Measurements from ENCODE around the gene ZNHIT1. TPM values are rescaled to one million over a fixed set of nuclear protein-coding genes. Genes with fewer than 3 reads are reported as not detected.
"Not testable (repeated sequence)": the region's sequence is repeated elsewhere in the genome, so short reads cannot be mapped to it uniquely, and the experiment has no call there.

Gene ZNHIT1
- total RNA-seq, 2 experiments from 2014 or later: 31.7 to 35.3 TPM

DNA sequence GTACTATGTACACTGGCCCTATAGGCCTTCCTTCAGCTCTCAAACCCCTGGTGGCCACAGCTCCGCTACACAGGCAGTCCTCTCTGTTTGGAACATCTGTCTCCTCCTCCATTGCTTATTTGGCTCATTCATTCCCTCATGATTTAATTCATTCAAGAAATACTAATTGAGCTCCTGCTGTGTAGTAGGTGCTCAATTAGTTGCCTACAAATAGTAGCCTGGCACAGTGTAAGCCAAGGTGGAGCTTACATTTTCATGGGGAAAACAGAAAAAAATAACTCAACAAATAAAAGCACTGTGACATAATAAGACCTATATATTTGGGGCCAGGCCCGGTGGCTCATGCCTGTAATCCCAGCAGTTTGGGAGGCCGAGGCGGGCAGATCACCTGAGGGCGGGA lies 30.3 kb downstream of the ZNHIT1 start:
- H3K9me3 Mint-ChIP-seq: no peaks in the 10 kb centered on the region
- H3K27ac Mint-ChIP-seq: no peak overlapping the region
- H3K27me3 Mint-ChIP-seq (ENCODE audit: low read depth): no peaks in the 10 kb centered on the region
- H3K4me1 Mint-ChIP-seq (ENCODE audit: low read depth): peaks cover 51% of the 10 kb centered on the region
- no peak overlapping the region for H3K4me3 Mint-ChIP-seq
- intact Hi-C loops (cut with micrococcal nuclease): loop anchor here (10.0 kb wide), 1 partner anchor 353 kb away; the partner anchor contains the start of gene ACHE
- no peak for DNase-seq
- CTCF ChIA-PET: interaction anchor here (0.9 kb wide), 1 partner anchor 56 kb away, joined by 4 read pairs; no protein-coding TSS in a partner anchor
- peaks cover 16% of the 10 kb centered on the region for H3K36me3 Mint-ChIP-seq (ENCODE audit: low read depth)

DNA sequence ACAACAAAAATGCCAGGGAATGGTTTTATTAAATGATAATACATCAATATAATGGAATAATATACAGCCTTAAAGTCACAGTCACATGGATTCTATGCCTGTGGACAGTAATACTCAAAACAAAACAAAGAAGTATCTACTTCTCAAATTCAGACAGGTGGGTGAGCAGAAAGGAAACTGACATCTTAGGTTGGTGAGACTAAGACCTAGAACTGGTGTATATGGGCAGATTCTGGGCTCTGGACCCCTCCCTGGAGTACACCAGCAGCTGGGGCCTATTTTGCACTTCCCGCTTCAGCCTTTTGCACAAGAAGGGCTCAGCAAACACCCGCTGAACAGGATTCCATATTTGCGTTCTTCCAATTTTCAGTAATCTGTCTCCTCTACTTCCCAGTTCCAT lies 32.4 kb downstream of the ZNHIT1 start:
- H3K9me3 Mint-ChIP-seq: no peaks in the 10 kb centered on the region
- peaks cover 16% of the 10 kb centered on the region for H3K36me3 Mint-ChIP-seq (ENCODE audit: low read depth)
- no peaks in the 10 kb centered on the region for H3K27me3 Mint-ChIP-seq (ENCODE audit: low read depth)
- CTCF ChIA-PET: interaction anchor here (3.4 kb wide), 1 partner anchor 32 kb away, joined by 12 read pairs; no protein-coding TSS in a partner anchor
- H3K4me3 Mint-ChIP-seq: peak overlapping the region; percentile 97
- intact Hi-C loops (cut with micrococcal nuclease): no loop called here
- H3K27ac Mint-ChIP-seq: peak overlapping the region; percentile 31
- no peak for DNase-seq
- H3K4me1 Mint-ChIP-seq (ENCODE audit: low read depth): peaks cover 40% of the 10 kb centered on the region

DNA sequence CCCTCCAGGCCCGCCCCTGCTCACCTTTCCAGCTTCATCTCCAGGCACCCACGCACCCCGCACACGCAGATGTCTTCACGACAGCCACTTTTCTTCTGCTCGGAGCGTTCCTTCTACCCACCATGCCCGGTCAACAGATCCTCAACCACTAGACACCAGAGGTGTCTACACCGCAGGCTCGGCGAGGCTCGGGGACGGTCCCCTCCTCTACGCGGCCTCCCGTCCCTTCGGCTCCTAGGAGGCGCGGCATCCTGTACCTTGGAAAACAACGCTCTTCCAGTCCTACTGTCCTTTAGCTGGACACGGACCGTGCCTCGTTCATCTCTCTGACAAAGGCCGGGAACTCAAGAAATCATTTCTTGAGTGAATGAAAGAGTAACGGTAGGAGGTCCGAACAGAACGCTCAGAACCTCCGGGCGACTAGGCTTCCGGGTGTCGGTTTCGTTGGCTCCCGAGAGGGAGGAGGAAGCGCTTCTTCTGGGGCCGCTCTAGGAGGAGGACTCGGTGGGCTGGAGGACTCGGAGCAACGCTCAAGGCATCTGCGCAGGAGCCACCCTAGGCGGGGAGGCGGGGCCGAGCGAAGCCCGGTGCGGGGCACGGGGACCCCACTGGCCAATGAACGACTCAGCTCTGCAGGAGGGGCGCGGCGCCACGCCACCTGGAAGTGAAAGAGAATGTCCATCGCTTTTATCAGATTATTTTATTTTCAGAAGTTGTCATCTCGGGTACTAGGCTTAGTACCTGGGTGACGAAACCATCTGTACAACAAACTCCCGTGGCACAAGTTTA lies 34.1 kb downstream of the ZNHIT1 start:
- Mint-ChIP-seq H3K9me3 (no peaks in the 10 kb centered on the region), H3K27me3 (ENCODE audit: low read depth) (no peaks in the 10 kb centered on the region), H3K36me3 (ENCODE audit: low read depth) (peaks cover 12% of the 10 kb centered on the region), H3K27ac (peak overlapping the region; percentile 96), H3K4me3 (peak overlapping the region; percentile 97), H3K4me1 (ENCODE audit: low read depth) (peaks cover 30% of the 10 kb centered on the region)
- peak; percentile 99 for DNase-seq
- intact Hi-C loops (cut with micrococcal nuclease): loop anchor here (1.0 to 2.0 kb wide), 4 partner anchors 8 to 167 kb away; partner anchors contain the start of genes IFT22, TRIM56 and ZNHIT1
- CTCF ChIA-PET: interaction anchor here (0.6 to 4.9 kb wide), 3 partner anchors 8 to 129 kb away, joined by 4 to 36 read pairs (median 12); partner anchors contain the start of gene FIS1

DNA sequence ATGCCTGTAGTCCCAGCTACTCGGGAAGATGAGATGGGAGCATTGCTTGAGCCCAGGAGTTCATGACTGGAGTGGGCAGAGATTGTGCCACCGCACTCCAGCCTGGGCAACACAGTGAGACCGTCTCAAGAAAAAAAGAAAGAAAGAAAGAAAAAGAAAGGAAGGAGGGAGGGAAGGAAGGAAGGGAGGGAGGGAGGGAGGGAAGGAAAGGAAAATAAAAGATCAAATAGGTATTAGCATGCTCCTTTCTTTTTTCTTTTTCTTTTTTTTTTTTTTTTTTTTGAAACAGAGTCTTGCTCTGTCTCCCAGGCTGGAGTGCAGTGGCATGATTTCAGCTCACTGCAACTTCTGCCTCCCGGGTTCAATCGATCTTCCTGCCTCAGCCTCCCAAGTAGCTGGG lies 35.2 kb downstream of the ZNHIT1 start:
- not testable (repeated sequence) for DNase-seq; H3K9me3 Mint-ChIP-seq; H3K27me3 Mint-ChIP-seq (ENCODE audit: low read depth); H3K27ac Mint-ChIP-seq; H3K36me3 Mint-ChIP-seq (ENCODE audit: low read depth)
- intact Hi-C loops (cut with micrococcal nuclease): loop anchor here (2.0 kb wide), 2 partner anchors 68 to 168 kb away; partner anchors contain the start of genes IFT22 and TRIM56
- CTCF ChIA-PET: interaction anchor here (1.2 to 4.9 kb wide), 3 partner anchors 9 to 60 kb away, joined by 5 to 36 read pairs (median 12); partner anchors contain the start of gene FIS1
- H3K4me3 Mint-ChIP-seq: peak overlapping the region; percentile 97
- H3K4me1 Mint-ChIP-seq (ENCODE audit: low read depth): peaks cover 26% of the 10 kb centered on the region

DNA sequence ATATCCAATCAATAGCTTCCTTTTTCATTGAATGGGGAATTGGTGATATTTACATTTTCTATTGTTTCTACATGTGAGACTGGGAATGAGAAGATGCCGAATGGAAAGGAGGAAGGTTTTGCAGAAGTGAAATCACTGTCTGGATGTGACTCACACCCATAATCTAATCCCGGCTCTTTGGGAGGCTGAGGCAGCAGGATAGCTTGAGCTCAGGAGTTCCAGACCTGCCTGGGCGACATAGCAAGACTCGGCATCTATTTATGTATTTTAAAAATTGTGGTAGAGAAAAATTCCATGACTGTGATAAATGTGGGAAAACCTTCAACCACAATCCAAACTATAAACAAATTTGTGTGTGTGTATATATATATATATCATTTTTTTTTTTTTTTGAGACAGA lies 37.8 kb downstream of the ZNHIT1 start:
- H3K4me1 Mint-ChIP-seq (ENCODE audit: low read depth): peaks cover 14% of the 10 kb centered on the region
- H3K27ac Mint-ChIP-seq: no peak overlapping the region
- H3K27me3 Mint-ChIP-seq (ENCODE audit: low read depth): no peaks in the 10 kb centered on the region
- no peak for DNase-seq
- H3K9me3 Mint-ChIP-seq: no peaks in the 10 kb centered on the region
- intact Hi-C loops (cut with micrococcal nuclease): no loop called here
- H3K4me3 Mint-ChIP-seq: no peak overlapping the region
- CTCF ChIA-PET: interaction anchor here (1.4 to 4.9 kb wide), 4 partner anchors 12 to 63 kb away, joined by 4 to 36 read pairs (median 8); partner anchors contain the start of gene FIS1
- peaks cover 5% of the 10 kb centered on the region for H3K36me3 Mint-ChIP-seq (ENCODE audit: low read depth)

DNA sequence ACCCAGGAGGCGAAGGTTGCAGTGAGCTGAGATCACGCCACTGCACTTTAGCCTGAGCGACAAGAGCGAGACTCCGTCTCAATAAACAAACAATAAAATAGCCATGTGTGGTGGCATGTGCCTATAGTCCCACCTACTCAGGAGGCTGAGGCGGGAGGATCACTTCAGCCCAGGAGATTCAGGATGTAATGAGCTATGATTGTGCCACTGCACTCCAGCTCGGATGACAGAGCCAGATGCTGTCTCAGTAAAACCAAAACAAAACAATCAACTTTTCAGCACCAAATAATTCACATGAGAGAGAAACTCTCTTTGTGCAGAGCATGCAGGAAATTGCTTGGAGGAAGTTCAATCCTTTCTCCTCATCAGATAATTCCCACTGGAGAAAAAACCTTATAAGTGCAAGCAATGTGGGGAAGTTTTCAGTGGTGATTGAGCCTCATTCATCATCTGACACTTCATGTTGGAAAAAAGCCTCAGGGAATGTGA lies 40.3 kb downstream of the ZNHIT1 start:
- H3K27ac Mint-ChIP-seq: no peak overlapping the region
- CTCF ChIA-PET: interaction anchor here (0.6 to 2.0 kb wide), 3 partner anchors 14 to 598 kb away, joined by 3 to 5 read pairs (median 3); no protein-coding TSS in a partner anchor
- H3K9me3 Mint-ChIP-seq: no peaks in the 10 kb centered on the region
- H3K4me3 Mint-ChIP-seq: no peak overlapping the region
- no peak for DNase-seq
- H3K27me3 Mint-ChIP-seq (ENCODE audit: low read depth): no peaks in the 10 kb centered on the region
- no peaks in the 10 kb centered on the region for H3K4me1 Mint-ChIP-seq (ENCODE audit: low read depth)
- H3K36me3 Mint-ChIP-seq (ENCODE audit: low read depth): no peaks in the 10 kb centered on the region
- intact Hi-C loops (cut with micrococcal nuclease): no loop called here

DNA sequence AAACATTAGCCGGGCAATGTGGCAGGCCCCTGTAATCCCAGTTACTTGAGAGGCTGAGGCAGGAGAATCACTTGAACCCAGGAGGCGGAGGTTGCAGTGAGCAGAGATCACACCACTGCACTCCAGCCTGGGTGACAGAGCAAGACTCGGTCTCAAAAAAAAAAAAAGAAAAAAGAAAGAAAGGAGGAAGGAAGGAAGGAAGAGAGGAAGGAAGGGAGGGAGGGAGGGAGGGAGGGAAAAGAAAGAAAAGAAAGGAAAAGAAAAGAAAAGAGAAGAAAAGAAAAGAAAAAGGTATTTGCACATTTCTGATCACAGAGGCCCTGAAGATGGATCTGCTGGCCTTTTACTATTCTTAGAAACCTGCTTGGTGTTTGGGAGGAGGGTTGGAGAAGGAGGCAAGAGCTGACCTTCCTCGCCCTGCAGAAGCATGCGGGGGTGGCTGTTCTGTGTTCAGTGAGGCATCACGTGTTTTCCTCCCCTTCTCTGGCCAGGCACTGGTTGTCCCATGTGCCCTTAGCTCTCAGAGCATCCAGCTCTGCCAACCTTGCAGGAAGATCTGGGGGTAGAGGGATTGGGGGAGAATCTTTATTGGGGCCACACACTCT lies 46.2 kb downstream of the ZNHIT1 start:
- intact Hi-C loops (cut with micrococcal nuclease); H3K27me3 Mint-ChIP-seq (ENCODE audit: low read depth); H3K36me3 Mint-ChIP-seq (ENCODE audit: low read depth); H3K9me3 Mint-ChIP-seq; H3K27ac Mint-ChIP-seq; H3K4me3 Mint-ChIP-seq; DNase-seq; H3K4me1 Mint-ChIP-seq (ENCODE audit: low read depth); CTCF ChIA-PET: not testable (repeated sequence)

DNA sequence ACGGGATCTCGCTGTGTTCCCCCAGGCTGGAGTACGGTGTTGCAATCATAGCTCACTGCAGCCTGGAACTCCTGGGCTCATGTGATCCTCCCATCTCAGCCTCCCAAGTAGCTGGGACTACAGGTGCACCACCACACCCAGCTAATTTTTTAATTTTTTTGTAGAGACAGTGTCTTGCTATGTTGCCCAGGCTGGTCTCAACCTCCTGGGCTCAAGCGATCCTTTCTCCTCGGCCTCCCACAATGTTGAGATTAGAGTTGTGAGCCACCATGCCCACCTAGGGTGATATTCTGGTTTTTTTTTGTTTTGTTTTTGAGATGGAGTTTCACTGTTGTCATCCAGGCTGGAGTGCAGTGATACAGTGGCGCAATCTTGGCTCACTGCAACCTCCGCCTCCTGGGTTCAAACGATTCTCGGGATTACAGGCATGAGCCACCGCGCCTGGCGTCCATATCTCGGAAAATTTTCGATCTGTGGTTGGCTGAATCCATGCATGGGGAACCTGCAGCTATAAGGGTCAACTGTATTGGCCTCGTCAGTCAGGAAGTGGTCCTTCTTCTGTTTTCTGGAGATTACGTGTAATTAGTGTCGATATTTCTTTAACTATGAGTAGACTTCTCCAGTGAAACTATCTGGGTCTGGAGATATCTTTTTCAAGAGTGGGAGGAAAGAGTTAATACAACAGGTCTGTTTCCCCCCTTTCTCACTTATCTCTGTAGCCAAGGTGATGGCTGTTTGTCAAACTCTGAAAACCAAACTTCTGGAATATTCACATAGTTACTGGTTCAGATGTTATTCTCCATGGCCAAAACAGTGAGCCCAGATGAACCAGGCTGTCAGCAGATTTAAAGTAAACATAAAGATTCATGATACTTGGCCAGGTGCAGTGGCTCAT lies 47.9 kb downstream of the ZNHIT1 start:
- H3K36me3 Mint-ChIP-seq (ENCODE audit: low read depth): no peaks in the 10 kb centered on the region
- CTCF ChIA-PET: interaction anchor here (0.7 kb wide), 1 partner anchor 74 kb away, joined by 4 read pairs; no protein-coding TSS in a partner anchor
- no peak overlapping the region for H3K4me3 Mint-ChIP-seq
- H3K9me3 Mint-ChIP-seq: no peaks in the 10 kb centered on the region
- H3K27me3 Mint-ChIP-seq (ENCODE audit: low read depth): no peaks in the 10 kb centered on the region
- no peaks in the 10 kb centered on the region for H3K4me1 Mint-ChIP-seq (ENCODE audit: low read depth)
- H3K27ac Mint-ChIP-seq: no peak overlapping the region
- no peak for DNase-seq
- intact Hi-C loops (cut with micrococcal nuclease): no loop called here

DNA sequence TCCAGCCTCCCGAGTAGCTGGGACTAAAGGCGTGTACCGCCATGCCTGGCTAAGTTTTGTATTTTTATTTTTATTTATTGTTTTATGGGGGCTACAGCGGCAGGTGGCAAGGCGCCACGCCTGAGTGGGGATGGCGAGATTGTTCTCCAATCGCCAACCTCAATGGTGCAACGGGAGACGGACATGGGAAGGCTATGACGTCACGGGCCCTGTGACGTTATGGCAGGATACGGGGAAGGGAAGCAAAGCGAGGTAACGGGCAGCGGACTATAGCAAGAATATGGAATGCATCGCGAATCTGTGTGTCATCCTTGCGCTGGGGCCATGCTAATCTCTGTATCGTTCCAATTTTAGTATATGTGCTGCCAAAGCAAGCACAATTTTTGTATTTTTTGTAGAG lies 51.7 kb downstream of the ZNHIT1 start:
- intact Hi-C loops (cut with micrococcal nuclease): no loop called here
- no peaks in the 10 kb centered on the region for H3K4me1 Mint-ChIP-seq (ENCODE audit: low read depth)
- no peak for DNase-seq
- no peak overlapping the region for H3K4me3 Mint-ChIP-seq
- H3K27ac Mint-ChIP-seq: no peak overlapping the region
- peaks cover 5% of the 10 kb centered on the region for H3K27me3 Mint-ChIP-seq (ENCODE audit: low read depth)
- CTCF ChIA-PET: interaction anchor here (1.0 kb wide), 1 partner anchor 142 kb away, joined by 3 read pairs; no protein-coding TSS in a partner anchor
- H3K36me3 Mint-ChIP-seq (ENCODE audit: low read depth): no peaks in the 10 kb centered on the region
- H3K9me3 Mint-ChIP-seq: no peaks in the 10 kb centered on the region

DNA sequence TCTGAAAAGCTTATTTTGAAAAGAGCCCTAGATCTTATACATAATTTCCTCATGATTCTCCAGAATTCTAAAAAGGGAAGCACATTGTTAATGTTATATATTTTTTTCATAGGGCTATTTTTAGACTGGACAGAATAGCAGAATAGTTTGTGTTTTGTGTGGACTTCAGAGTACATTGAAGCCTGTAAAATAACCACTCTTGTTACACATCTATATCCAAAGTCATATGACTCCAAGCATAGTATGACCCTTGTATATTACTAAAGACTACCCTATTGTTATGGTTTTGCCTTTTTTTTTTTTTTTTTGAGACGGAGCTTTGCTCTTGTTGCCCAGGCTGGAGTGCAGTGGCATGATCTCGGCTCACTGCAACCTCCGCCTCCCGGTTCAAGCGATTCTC lies 53.1 kb downstream of the ZNHIT1 start:
- intact Hi-C loops (cut with micrococcal nuclease): no loop called here
- H3K27ac Mint-ChIP-seq: no peak overlapping the region
- H3K9me3 Mint-ChIP-seq: no peaks in the 10 kb centered on the region
- no peak overlapping the region for H3K4me3 Mint-ChIP-seq
- no peak for DNase-seq
- H3K36me3 Mint-ChIP-seq (ENCODE audit: low read depth): no peaks in the 10 kb centered on the region
- CTCF ChIA-PET: interaction anchor here (0.7 kb wide), 1 partner anchor 30 kb away, joined by 3 read pairs; no protein-coding TSS in a partner anchor
- H3K27me3 Mint-ChIP-seq (ENCODE audit: low read depth): peaks cover 5% of the 10 kb centered on the region
- no peaks in the 10 kb centered on the region for H3K4me1 Mint-ChIP-seq (ENCODE audit: low read depth)

DNA sequence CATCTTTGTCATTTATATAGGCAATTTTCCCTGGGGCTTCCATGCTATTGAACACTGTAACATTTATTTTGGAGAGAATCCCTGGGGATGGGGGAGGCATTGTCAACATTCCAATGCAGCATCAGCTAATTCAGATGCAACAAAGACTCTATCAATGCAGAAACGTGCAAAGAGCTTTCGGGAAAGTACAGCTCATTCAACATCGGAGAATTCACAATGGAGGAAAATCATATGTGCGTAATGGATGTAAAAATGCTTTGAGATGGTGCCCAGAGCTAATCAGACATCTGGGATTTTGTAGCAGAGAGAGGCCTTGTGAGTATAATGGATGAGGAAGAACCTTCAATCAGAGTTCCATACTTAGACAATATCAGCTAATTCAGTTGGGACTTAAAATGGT lies 55.2 kb downstream of the ZNHIT1 start:
- DNase-seq: no peak
- H3K27ac Mint-ChIP-seq: no peak overlapping the region
- H3K4me3 Mint-ChIP-seq: no peak overlapping the region
- no peaks in the 10 kb centered on the region for H3K36me3 Mint-ChIP-seq (ENCODE audit: low read depth)
- H3K9me3 Mint-ChIP-seq: no peaks in the 10 kb centered on the region
- CTCF ChIA-PET: no interaction called here
- intact Hi-C loops (cut with micrococcal nuclease): no loop called here
- H3K27me3 Mint-ChIP-seq (ENCODE audit: low read depth): peaks cover 7% of the 10 kb centered on the region
- H3K4me1 Mint-ChIP-seq (ENCODE audit: low read depth): no peaks in the 10 kb centered on the region

All from activated naive CD4-positive, alpha-beta T cell treated with anti-CD3 and anti-CD28 coated beads for 36 hours (primary cell).